HG03066 (cell line): ENCODE data around the gene DPAGT1.
"Not testable (repeated sequence)": the region's sequence is repeated elsewhere in the genome, so short reads cannot be mapped to it uniquely, and the experiment has no call there.

Experiments
- ATAC-seq: cut with Tn5 transposase; IDR thresholded peaks from one replicate; pipeline ENCODE4 v1.9.1; 2021; ENCODE audit warnings: low read depth; ENCODE audit not compliant: unreplicated experiment

The DPAGT1 gene

DNA sequence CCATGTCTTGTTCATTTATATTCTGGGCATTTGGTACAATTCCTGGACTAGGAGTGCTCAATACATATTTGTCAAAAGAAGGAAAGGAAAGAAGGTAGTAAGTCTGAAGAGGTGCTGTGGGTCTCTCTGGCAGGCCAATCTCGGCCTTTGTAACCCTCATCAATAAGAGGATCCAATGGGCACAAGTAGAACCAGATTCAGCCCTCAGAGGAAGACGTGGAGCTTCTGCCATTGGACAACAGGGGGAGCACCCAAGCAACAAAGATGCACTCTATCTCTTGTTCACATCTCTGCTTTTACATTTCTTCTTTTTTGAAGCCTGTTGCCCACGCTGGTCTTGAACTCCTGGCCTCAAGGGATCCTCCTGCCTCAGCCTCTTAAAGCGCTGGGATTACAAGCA is 36.3 kb downstream of the DPAGT1 start:
- ATAC-seq: no peak

DNA sequence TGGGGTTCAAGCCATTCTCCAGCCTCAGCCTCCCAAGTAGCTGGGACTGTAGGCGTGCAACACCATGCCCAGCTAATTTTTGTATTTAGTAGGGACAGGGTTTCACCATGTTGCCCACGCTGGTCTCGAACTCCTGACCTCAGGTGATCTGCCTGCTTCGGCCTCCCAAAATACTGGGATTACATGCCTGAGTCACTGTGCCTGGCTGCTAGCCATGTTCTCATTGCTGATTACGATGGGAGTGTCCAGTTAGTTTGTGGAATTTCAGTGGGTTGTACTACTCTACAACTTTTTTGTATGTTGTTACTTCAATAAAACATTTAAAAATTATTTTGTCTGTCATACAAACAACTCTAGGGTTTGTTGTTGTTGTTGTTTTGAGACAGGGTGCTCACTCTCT is 38.9 kb downstream of the DPAGT1 start:
- no peak for ATAC-seq

DNA sequence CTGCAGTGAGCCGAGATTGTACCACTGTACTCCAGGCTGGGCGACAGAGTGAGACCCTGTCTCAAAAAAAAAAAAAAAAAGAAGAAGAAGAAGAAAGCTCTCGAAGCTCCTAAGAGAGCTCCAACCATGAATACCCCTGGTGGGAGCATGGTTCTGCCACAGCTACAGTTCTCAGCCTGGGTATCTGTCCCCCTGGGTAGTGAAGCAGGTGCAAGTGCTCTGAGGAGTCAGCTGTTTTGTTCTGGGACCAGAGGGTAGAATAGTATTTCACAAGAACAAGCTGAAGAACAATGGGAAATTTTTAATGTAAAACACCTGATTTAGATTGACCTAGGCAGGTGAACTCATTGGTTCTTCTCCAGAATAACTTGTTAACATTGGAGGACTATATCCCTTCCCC is 40.4 kb downstream of the DPAGT1 start:
- ATAC-seq: no peak

DNA sequence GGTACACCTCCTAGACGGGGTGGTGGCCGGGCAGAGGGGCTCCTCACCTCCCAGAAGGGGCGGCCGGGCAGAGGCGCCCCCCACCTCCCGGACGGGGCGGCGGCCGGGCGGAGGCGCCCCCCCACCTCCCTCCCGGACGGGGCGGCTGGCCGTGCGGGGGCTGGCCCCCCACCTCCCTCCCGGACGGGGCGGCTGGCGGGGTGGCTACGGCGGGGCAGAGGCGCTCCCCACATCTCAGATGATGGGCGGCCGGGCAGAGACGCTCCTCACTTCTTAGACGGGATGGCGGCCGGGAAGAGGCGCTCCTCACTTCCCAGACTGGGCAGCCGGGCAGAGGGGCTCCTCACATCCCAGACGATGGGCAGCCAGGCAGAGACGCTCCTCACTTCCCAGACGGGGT is 42.5 kb downstream of the DPAGT1 start:
- not testable (repeated sequence) for ATAC-seq

DNA sequence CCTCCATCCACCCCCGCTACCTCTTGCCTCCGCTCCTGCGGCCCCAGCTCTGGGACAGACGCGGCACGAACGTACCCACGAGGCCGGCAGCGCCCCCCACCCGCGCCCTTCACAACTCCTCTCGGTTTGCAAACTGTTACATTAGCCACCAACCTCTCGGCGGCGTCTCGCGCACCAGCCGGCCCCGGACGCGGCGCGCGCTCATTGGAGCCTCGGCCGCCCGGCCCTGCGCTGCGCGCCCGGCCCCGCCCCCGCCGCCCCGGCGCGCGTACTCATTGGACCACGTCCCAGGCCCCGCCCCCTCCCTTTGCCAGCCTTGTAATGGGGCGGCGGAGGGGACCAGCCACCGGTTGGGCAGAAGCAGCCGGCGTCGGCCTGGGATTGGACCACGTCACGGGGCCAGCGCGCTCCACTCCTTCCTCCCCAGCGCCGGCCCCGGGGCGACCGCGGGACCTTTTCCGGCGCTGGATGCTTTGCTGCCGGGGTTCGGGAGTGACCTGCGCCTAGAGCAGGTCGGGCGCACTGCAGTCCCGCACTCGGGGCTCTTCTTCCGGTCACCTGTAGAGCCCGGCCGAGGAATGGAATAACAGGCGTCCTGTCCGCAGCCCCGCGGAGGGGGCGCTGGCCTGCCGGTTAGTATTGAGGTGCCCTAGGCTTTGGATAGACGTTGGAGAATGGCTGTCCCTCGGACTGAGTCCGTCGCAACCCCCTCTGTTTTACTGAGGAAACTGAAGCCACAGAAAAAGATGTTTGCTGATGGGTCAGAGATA is 44.5 kb downstream of the DPAGT1 start, which contains the start of gene HYOU1:
Gene HYOU1 (minus strand): TSS at position 206 of the 770 bp plus-strand sequence. CDS start 1,045 bp downstream, outside the sequence.
- ATAC-seq: peak; percentile 90

DNA sequence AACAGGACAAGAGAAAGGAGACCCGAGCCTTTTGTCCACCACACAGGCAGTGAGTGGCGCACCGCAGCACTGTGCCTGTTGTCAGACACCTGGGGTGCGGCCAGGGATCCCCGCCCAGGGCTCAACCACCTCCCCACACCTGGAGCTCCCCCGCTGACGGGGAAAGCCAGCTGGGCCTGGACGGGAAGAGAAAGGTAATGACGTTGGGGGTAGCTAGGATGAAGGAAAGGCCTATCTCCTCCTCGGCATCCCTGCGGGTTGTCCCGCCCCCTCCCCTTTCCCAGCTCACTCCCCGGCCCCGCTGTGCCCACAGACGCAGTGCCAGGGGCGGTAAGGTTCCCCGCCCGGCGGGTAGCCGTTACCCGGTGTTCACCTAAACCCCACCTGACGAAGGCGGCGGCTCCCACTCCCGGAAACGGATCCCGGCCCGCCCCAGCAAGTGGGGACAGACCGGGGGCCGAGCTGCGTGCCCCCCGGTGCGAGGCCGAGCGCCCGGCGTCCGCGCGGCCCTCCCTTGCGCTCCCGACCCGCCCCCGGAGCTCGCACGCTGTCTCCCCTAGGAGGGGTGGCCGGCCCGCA is 45.1 kb downstream of the DPAGT1 start:
- peak; percentile 13 for ATAC-seq

DNA sequence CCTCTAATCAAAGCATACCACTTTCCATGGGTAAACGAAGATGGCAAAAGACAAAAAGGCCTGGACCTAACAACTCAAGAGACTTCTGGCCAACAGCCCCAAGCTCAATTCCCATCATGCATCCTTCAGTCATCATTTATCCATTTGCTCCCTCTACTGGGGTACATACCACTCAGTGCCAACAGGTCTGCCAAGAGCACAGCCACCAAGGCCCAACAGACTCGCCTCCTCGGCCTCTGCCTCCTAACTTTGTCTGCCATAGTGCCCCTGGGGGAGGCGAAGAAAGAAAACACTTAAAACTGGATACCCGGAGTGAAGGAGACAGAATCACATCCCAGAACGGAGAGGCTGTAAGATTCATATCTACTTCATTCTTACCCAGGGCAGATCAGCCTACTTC is 45.8 kb downstream of the DPAGT1 start:
- no peak for ATAC-seq

DNA sequence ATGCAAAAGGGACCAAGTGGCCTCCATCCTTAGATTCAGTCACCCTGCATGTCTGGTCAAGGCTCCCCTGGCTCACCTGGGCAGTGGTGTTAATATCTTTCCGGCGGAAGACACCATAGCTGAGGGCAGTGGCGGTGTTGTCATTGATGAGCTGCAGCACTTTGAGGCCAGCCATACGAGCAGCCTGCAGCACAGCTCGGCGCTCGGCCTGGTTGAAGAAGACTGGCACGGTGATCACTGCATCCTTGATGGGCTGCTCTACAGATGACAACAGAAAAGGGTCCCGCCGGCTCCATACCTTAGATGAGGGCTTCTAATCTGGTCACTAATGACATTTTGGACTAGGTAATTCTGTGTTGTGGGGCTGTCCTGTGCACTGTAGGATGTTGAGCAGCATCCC is 47.2 kb downstream of the DPAGT1 start:
- ATAC-seq: no peak

DNA sequence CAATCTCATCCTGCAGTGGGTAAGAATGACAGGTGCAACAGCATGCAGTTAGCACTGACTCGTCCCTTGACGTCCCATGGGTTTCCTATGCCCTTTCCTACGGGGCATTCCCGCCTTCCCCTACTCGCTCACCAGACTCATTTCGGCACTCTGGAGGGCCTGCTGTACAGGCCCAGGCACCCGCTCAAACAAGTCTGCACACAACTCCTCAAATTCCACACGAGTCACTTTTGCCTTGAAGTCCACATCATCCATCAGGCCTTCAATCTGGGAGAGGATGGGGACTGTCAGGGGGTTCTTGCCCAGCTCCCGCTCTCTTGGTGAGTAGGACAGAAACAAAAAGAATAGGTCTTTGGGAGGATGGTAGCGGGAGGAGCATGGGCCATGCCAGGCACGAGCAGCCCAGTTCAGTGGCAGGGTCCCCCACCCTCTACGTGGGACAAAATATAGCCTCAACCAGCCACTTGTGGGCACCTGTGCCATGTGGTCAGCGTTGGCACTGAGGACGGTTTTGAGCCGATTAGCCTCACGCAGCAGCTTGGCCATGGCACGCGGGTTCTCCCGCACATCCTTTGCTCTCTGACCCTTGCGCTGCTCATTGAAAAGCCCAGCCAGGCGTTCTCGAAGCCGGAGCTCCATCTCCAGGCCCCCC is 49.4 kb downstream of the DPAGT1 start:
- no peak for ATAC-seq

DNA sequence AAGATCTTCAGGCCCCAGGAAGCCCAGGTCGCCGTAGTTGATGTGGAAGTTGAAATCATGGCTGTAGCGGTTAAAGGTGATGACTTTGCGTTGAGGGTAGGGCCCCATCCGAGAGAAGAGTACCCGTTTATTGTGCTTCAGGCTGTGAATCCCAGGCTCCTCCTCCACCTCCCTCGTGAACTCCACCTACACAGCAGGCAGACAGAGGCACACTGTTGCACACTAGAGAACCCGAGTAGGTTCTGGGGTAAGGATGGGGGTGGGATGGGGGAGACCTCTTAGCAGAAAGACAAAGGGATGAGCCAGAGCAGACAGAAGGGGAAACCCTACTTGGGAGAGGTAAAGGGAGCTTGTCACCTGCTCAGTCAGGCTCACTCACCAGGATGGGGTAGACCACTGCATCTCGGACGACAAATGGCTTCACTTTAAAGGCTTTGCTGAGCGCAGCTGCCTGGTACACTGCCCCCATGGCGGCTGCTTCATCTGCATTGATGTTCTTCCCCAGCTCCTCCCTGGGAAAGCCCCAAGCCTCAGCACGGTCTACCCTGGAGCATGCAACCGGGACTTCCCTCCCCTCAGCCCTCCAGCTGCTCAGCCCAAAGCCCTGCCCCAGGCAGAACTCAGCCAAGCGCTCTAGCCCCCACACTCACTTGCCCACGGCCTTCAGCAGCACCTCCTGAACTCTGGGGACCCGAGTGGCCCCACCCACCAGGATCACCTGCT is 50.1 kb downstream of the DPAGT1 start:
- ATAC-seq: no peak

DNA sequence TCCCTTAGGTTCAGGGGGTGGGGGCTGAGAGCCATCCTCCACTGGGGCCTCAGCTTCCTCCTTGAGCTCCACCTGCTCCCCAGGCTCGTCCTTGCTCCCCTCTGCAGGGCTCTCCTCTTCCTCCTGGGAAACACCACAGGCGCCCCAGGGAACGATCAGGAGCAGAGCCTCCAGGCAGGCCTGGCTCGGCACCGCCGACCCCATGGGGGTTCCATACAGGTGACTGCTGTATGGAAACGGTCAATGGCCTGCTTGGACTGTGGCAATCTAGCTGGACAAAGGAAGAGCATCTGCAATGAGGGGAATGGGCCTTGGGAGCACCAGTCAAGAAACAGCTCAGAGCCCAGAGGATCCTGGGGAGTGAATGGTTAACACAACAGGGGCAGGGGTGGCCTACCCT is 52.6 kb downstream of the DPAGT1 start:
- ATAC-seq: no peak

DNA sequence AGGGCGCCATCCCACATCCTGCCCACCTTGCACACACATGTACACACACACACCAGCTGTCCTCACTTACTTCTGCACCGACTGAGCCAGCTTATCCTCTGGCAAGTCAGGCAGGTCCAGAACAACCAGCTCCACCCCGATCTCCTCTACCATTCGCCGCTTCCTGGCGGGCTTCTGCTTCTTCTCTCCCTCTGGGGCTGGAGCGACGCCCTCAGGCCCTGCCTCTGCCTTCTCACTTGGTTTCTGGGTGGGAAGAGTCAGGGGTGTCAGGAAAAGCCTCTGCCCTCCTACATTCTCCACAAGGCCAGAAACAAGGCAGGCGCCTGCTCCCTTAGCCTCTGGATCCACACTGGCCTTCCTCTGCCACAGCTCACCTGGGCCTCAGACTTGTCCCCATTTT is 53.0 kb downstream of the DPAGT1 start:
- no peak for ATAC-seq

DNA sequence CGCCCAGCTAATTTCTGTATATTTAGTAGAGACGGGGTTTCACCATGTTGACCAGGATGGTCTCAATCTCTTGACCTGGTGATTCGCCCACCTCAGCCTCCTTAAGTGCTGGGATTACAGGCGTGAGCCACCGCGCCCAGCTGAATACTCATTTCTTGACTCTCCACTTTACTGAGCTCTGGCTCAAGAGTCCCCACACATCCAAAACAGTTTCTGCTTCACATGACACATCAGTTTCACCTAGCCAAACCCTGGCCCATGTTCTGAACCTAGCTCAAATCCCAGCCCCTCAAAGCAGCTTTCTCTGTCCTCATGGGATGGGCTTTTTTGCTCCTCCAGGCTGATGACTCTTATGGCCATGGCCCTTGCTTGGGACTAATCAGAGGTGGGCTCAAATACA is 54.4 kb downstream of the DPAGT1 start:
- ATAC-seq: no peak
